ENCODE results near the gene SH2D1B.

GRCh38 chr1:162375463-162375862 lies 36.5 kb downstream of the SH2D1B start:
- TF ChIP-seq, protein P1, sequence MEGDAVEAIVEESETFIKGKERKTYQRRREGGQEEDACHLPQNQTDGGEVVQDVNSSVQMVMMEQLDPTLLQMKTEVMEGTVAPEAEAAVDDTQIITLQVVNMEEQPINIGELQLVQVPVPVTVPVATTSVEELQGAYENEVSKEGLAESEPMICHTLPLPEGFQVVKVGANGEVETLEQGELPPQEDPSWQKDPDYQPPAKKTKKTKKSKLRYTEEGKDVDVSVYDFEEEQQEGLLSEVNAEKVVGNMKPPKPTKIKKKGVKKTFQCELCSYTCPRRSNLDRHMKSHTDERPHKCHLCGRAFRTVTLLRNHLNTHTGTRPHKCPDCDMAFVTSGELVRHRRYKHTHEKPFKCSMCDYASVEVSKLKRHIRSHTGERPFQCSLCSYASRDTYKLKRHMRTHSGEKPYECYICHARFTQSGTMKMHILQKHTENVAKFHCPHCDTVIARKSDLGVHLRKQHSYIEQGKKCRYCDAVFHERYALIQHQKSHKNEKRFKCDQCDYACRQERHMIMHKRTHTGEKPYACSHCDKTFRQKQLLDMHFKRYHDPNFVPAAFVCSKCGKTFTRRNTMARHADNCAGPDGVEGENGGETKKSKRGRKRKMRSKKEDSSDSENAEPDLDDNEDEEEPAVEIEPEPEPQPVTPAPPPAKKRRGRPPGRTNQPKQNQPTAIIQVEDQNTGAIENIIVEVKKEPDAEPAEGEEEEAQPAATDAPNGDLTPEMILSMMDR (IDR thresholded peaks at IDR 0.05), result no peak
- TF ChIP-seq POLR2A (IDR thresholded peaks at IDR 0.05), result no peak
- TF ChIP-seq EP300 (IDR thresholded peaks at IDR 0.05), result no peak
- no peak for TF ChIP-seq POLR2AphosphoS5 (IDR thresholded peaks at IDR 0.05)
